Tibial nerve (tissue), 4 donors: ENCODE data around the gene POMGNT1. TPM values are rescaled to one million over a fixed set of nuclear protein-coding genes. Genes with fewer than 3 reads are reported as not detected.

ENCODE experiments used
- DNase-seq, 2 donors: peaks; one replicate each; pipeline ENCODE4 v3.0.0-alpha.2; 2019; ENCODE audit warnings: low spot score in 2 of 2
- H3K27ac ChIP-seq, 4 donors: fragments of 200-600 bp; sonication (generic) in 3 of 4; one replicate each; pipeline ENCODE4 v1.5.1; 2017 to 2019; ENCODE audit warnings: mild to moderate bottlenecking in 1 of 4
- H3K27me3 ChIP-seq, 2 donors: fragments of 200-600 bp; sonication (generic) in 1 of 2; one replicate each; pipeline versions ENCODE4 v1.5.1 to v1.6.0; 2017 to 2019
- H3K36me3 ChIP-seq, 3 donors: fragments of 200-600 bp; sonication (generic); one replicate each; pipeline ENCODE4 v1.5.1; 2018 to 2019
- H3K4me1 ChIP-seq, 4 donors: fragments of 200-600 bp; sonication (generic) in 3 of 4; one replicate each; pipeline ENCODE4 v1.5.1; 2017 to 2019
- H3K4me3 ChIP-seq, 4 donors: fragments of 200-600 bp; sonication (generic) in 3 of 4; one replicate each; pipeline ENCODE4 v1.5.1; 2017 to 2019; ENCODE audit warnings: mild to moderate bottlenecking in 1 of 4, moderate library complexity in 1 of 4
- H3K9me3 ChIP-seq, 4 donors: fragments of 200-600 bp; sonication (generic) in 3 of 4; one replicate each; pipeline ENCODE4 v1.5.1; 2017 to 2019
- EP300 ChIP-seq, 2 donors: sonication (generic); formaldehyde crosslinking; IDR thresholded peaks; one replicate each; pipeline ENCODE4 v1.6.1; 2017; ENCODE audit warnings: antibody characterized with exemption in 2 of 2, mild to moderate bottlenecking in 1 of 2
- POLR2A ChIP-seq, 2 donors: fragments of 450-650 bp; IDR thresholded peaks; one replicate each; pipeline ENCODE4 v1.6.1; 2017; ENCODE audit warnings: antibody characterized with exemption in 2 of 2, mild to moderate bottlenecking in 2 of 2, moderate library complexity in 2 of 2
- WGBS, 2 donors: methylation state at CpG; one replicate each; pipeline ENCODE4 v1.1.5; 2018; 5-methylcytosine and 5-hydroxymethylcytosine counted together
- total RNA-seq, 4 donors: library from RNA; depleted of rRNA; stranded (reverse); fragments of >200 nt; gene quantifications; one replicate each; pipeline ENCODE4 v1.1.0, GENCODE V29; 2016
- TF ChIP-seq, protein P1 (sequence below), 5 experiments: fragments of 200-600 bp in 3 of 5; fragments of 450-650 bp in 2 of 5; sonication (generic) in 3 of 5; IDR thresholded peaks; one replicate each; pipeline ENCODE4 v1.5.1; 2016 to 2019; ENCODE audit warnings: antibody characterized with exemption in 5 of 5, mild to moderate bottlenecking in 3 of 5, moderate library complexity in 2 of 5

Gene POMGNT1
- total RNA-seq, 4 donors from 2014 or later, result 53.8 to 71.5 (median 62.8) TPM

DNA sequence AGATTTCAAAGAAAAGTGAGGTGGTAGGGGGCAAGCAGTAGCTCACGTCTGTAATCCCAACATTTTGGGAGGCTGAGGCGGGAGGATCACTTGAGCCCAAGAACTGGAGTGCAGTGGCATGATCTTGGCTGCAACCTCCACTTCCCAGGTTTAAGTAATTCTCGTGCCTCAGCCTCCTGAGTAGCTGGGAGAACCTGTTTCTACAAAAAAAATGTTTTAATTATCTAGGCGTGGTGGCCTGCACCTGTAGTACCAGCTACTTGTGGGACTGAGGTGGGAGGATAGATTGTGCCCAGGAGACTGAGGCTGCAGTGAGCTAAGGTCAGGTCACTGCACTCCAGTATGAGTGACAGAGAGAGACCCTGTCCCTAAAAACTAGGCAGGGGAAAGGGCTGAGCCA is 25.9 kb downstream of the POMGNT1 start:
- WGBS, 2 donors, result 91 to 94% methylated on average over 4 of the region's 4 CpGs
- DNase-seq, result no peak
- Histone ChIP-seq H3K9me3 (no peaks in the 10 kb centered on the region), H3K36me3 (no peaks in the 10 kb centered on the region), H3K27me3 (peaks cover 0 to 4% of the 10 kb centered on the region in 2 donors), H3K27ac (no peak overlapping the region), H3K4me3 (no peak overlapping the region), H3K4me1 (peaks cover 0 to 30% (median 15%) of the 10 kb centered on the region in 4 donors)
- no peak for TF ChIP-seq POLR2A (IDR thresholded peaks at IDR 0.05)
- no peak for TF ChIP-seq EP300 (IDR thresholded peaks at IDR 0.05)
- TF ChIP-seq, protein P1, sequence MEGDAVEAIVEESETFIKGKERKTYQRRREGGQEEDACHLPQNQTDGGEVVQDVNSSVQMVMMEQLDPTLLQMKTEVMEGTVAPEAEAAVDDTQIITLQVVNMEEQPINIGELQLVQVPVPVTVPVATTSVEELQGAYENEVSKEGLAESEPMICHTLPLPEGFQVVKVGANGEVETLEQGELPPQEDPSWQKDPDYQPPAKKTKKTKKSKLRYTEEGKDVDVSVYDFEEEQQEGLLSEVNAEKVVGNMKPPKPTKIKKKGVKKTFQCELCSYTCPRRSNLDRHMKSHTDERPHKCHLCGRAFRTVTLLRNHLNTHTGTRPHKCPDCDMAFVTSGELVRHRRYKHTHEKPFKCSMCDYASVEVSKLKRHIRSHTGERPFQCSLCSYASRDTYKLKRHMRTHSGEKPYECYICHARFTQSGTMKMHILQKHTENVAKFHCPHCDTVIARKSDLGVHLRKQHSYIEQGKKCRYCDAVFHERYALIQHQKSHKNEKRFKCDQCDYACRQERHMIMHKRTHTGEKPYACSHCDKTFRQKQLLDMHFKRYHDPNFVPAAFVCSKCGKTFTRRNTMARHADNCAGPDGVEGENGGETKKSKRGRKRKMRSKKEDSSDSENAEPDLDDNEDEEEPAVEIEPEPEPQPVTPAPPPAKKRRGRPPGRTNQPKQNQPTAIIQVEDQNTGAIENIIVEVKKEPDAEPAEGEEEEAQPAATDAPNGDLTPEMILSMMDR (IDR thresholded peaks at IDR 0.05), result no peak

DNA sequence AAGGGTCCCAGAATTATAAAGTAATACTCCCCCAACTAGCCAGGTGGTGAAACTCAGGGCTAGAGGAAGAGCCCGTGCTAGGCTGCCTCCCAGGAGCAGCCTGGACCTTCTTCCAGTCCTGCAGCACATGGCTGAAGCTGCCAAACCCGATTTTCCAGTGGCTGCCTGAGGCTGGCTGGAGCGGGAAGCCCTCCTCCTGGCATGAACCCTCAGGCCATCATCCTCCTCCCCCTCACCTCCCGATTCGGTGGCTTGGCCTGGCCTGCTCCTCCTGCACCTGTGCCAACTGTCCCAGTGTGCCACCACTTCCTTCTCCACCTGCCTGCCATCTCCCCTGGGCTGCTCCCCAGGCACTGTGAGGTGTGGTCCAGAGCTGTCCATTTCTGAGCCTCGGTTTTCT is 26.4 kb downstream of the POMGNT1 start:
- WGBS, 2 donors, result 59 to 66% methylated on average over 5 to 6 of the region's 6 CpGs
- no peak for DNase-seq
- Histone ChIP-seq H3K9me3 (no peaks in the 10 kb centered on the region), H3K36me3 (no peaks in the 10 kb centered on the region), H3K4me3 (no peak overlapping the region), H3K4me1 (peaks cover 0 to 34% (median 15%) of the 10 kb centered on the region in 4 donors), H3K27me3 (peaks cover 0 to 8% of the 10 kb centered on the region in 2 donors), H3K27ac (peak overlapping the region in 1 of 4 donors; percentile 34)
- TF ChIP-seq EP300 (IDR thresholded peaks at IDR 0.05) (no peak), POLR2A (IDR thresholded peaks at IDR 0.05) (no peak)
- TF ChIP-seq, protein P1 (IDR thresholded peaks at IDR 0.05), result no peak

DNA sequence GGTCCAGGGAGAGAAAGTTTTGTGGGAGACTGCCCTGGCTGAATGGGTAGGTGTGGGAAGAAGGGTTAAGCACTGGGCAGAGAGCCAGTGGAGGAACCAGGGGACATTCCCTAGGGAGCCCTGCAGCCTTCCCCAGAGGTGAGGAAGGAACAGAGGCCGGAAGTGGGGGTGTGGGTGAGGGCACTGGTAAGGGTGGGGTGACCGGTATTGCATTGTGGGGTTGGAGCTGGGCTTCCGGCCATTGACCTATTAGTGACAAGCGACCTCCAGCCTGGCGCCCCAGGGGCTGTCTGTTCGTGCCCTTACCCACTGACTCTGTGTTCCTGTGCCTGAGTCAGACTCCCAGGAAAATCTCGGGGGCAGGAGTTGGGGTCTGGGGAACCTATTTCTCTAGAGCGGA is 26.9 kb downstream of the POMGNT1 start:
- peaks cover 0 to 40% (median 15%) of the 10 kb centered on the region in 4 donors for H3K4me1 ChIP-seq
- WGBS, 2 donors, result 68 to 73% methylated on average over 8 of the region's 8 CpGs

DNA sequence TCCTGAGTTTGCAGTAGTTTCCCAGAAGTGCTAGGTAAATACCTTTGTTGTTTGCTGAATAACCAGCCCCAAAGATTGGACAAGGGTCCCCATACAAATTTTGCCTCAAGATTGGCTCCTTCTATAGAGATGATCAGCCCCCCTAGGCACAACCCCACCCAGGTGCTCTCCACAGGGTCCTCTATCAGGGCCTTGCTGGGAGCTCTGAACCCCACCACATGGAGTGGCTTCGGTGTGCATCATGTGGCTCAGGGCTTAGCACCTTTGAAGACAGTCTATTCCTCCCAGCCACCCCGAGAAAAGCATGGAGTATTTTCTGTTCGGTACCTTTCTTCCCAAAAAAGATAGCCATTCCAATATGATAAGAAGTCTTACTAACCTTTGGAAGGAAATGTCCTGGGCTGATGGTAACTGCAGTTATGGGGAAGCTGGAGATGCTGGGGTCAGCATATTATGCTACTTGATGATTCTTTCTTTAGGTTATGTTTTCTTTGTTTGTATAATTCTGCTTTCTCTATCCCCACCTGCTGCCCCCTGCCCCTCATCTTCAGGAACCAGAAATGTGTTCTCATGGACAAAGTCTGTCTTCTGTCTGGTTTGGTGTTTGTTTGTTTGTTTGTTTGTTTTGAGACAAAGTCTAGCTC is 28.3 kb downstream of the POMGNT1 start:
- DNase-seq, result no peak
- H3K4me1 ChIP-seq, result peaks cover 0 to 34% (median 13%) of the 10 kb centered on the region in 4 donors

More for the DNA sequence above, 26.9 kb downstream of the POMGNT1 start:
- TF ChIP-seq POLR2A (IDR thresholded peaks at IDR 0.05), result no peak
- TF ChIP-seq EP300 (IDR thresholded peaks at IDR 0.05), result no peak
- TF ChIP-seq, protein P1 (IDR thresholded peaks at IDR 0.05), result no peak
- H3K27ac ChIP-seq, result peak overlapping the region in 1 of 4 donors; percentile 34
- H3K4me3 ChIP-seq, result no peak overlapping the region
- no peaks in the 10 kb centered on the region for H3K36me3 ChIP-seq
- no peak for DNase-seq
- peaks cover 0 to 13% of the 10 kb centered on the region in 2 donors for H3K27me3 ChIP-seq
- H3K9me3 ChIP-seq, result no peaks in the 10 kb centered on the region

DNA sequence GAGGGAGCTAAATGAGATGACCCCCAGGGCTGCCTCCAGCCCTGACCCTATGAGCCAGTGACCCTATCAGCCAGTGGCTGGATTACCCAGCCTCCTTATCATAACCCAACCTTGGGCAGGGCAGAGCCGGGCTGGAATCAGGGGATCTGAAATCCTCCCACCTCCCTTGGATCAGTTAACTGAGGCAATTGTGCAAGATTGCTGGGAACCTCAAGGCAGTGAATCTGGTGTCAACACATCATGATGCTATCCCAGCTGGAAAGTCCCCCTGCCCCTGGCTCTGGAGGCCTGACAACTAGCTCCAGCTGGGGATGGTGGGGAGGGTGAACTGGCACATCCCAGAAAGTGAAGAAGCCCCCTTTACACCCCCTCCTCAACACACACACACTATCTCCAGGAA is 29.8 kb downstream of the POMGNT1 start:
- H3K4me3 ChIP-seq, result no peak overlapping the region
- no peak for DNase-seq
- H3K4me1 ChIP-seq, result peaks cover 0 to 19% (median 3%) of the 10 kb centered on the region in 4 donors
- H3K9me3 ChIP-seq, result no peaks in the 10 kb centered on the region
- no peaks in the 10 kb centered on the region for H3K36me3 ChIP-seq
- TF ChIP-seq EP300 (IDR thresholded peaks at IDR 0.05) (no peak), POLR2A (IDR thresholded peaks at IDR 0.05) (no peak)
- TF ChIP-seq, protein P1 (IDR thresholded peaks at IDR 0.05), result no peak
- peak overlapping the region in 1 of 4 donors; percentile 12 for H3K27ac ChIP-seq
- WGBS, 2 donors, result no CpG with 5 or more reads among the region's 1 CpG
- H3K27me3 ChIP-seq, result peaks cover 0 to 16% of the 10 kb centered on the region in 2 donors

More for the DNA sequence above, 28.3 kb downstream of the POMGNT1 start:
- WGBS, 2 donors, result 88 to 98% methylated on average over 3 of the region's 3 CpGs
- TF ChIP-seq, protein P1 (IDR thresholded peaks at IDR 0.05), result no peak
- TF ChIP-seq EP300 (IDR thresholded peaks at IDR 0.05) (no peak), POLR2A (IDR thresholded peaks at IDR 0.05) (no peak)
- Histone ChIP-seq H3K27me3 (peaks cover 0 to 16% of the 10 kb centered on the region in 2 donors), H3K36me3 (no peaks in the 10 kb centered on the region), H3K27ac (no peak overlapping the region), H3K4me3 (no peak overlapping the region), H3K9me3 (no peaks in the 10 kb centered on the region)
